H9 (cell line): ENCODE results near the gene CYP2A7. TPM values are rescaled to one million over a fixed set of nuclear protein-coding genes. Genes with fewer than 3 reads are reported as not detected.

Experiments
- DNase-seq: peaks from one replicate; pipeline ENCODE4 v3.0.0-alpha.2; 2017
- H2AFZ ChIP-seq: one replicate; pipeline ENCODE4 v1.6.1; 2013; ENCODE audit warnings: mild to moderate bottlenecking, low read length, control low read depth, moderate library complexity
- H2AK5ac ChIP-seq: 2 replicates; pipeline ENCODE4 v1.6.1; 2013; ENCODE audit warnings: low read length, control low read depth, mixed read lengths; ENCODE audit not compliant: insufficient read length
- H2BK120ac ChIP-seq: one replicate; pipeline ENCODE4 v1.6.1; 2013; ENCODE audit warnings: low read depth, mild to moderate bottlenecking, low read length, control low read depth, inconsistent platforms; ENCODE audit not compliant: poor library complexity, severe bottlenecking
- H2BK12ac ChIP-seq: 2 replicates; pipeline ENCODE4 v1.6.1; 2013; ENCODE audit warnings: low read length, control low read depth, mixed read lengths, low read depth; ENCODE audit not compliant: insufficient read length
- H2BK15ac ChIP-seq: 2 replicates; pipeline ENCODE4 v1.6.1; 2013; ENCODE audit warnings: low read depth, low read length, control low read depth
- H2BK20ac ChIP-seq: one replicate; pipeline ENCODE4 v1.6.1; 2013; ENCODE audit warnings: low read depth, mild to moderate bottlenecking, low read length, control low read depth, inconsistent platforms; ENCODE audit not compliant: poor library complexity, severe bottlenecking
- H2BK5ac ChIP-seq: 2 replicates; pipeline ENCODE4 v1.6.1; 2013; ENCODE audit warnings: low read length, control low read depth, mixed read lengths; ENCODE audit not compliant: insufficient read length
- H3K14ac ChIP-seq: 2 replicates; pipeline ENCODE4 v1.6.1; 2013; ENCODE audit warnings: low read length, control low read depth; ENCODE audit not compliant: insufficient read depth
- H3K18ac ChIP-seq: 2 replicates; pipeline ENCODE4 v1.6.1; 2013; ENCODE audit warnings: low read depth, mild to moderate bottlenecking, mixed read lengths, low read length, control low read depth; ENCODE audit not compliant: insufficient read length
- H3K23ac ChIP-seq: 2 replicates; pipeline ENCODE4 v1.6.1; 2013; ENCODE audit warnings: low read length, control low read depth, mixed read lengths, low read depth; ENCODE audit not compliant: insufficient read length
- H3K23me2 ChIP-seq: 2 replicates; pipeline ENCODE4 v1.6.1; 2013; ENCODE audit warnings: low read depth, mild to moderate bottlenecking, mixed read lengths, low read length, control low read depth; ENCODE audit not compliant: insufficient read length, poor library complexity, severe bottlenecking
- H3K27ac ChIP-seq: 2 replicates; pipeline ENCODE4 v1.5.1; 2013; ENCODE audit warnings: low read length, control low read depth, mixed read lengths, low read depth; ENCODE audit not compliant: insufficient read length
- H3K27me3 ChIP-seq: 2 replicates; pipeline ENCODE4 v1.6.1; 2013; ENCODE audit warnings: low read length, control low read depth, inconsistent platforms; ENCODE audit not compliant: insufficient read depth
- H3K4ac ChIP-seq: 2 replicates; pipeline ENCODE4 v1.6.1; 2013; ENCODE audit warnings: low read depth, mild to moderate bottlenecking, control low read depth, inconsistent platforms, low read length, moderate library complexity
- H3K4me1 ChIP-seq: 2 replicates; pipeline ENCODE4 v1.6.1; 2013; ENCODE audit warnings: low read length, control low read depth, inconsistent platforms; ENCODE audit not compliant: insufficient read depth
- H3K4me2 ChIP-seq: 2 replicates; pipeline ENCODE4 v1.6.1; 2013; ENCODE audit warnings: low read length, control low read depth, mixed read lengths; ENCODE audit not compliant: insufficient read length, insufficient read depth
- H3K56ac ChIP-seq: 2 replicates; pipeline ENCODE4 v1.6.1; 2013; ENCODE audit warnings: low read depth, mild to moderate bottlenecking, mixed read lengths, low read length, control low read depth; ENCODE audit not compliant: insufficient read length
- H3K79me1 ChIP-seq: 2 replicates; pipeline ENCODE4 v1.6.1; 2013; ENCODE audit warnings: low read depth, mild to moderate bottlenecking, moderate library complexity, low read length, control low read depth, inconsistent platforms; ENCODE audit not compliant: insufficient read depth, poor library complexity, severe bottlenecking
- H3K79me2 ChIP-seq: 2 replicates; pipeline ENCODE4 v1.6.1; 2013; ENCODE audit warnings: low read length, control low read depth, inconsistent platforms; ENCODE audit not compliant: insufficient read depth
- H3K9ac ChIP-seq: 2 replicates; pipeline ENCODE4 v1.6.1; 2013; ENCODE audit warnings: low read length, control low read depth, mixed read lengths; ENCODE audit not compliant: insufficient read length; ENCODE audit errors: extremely low read depth
- H3K9me3 ChIP-seq: one replicate; pipeline ENCODE4 v1.6.1; 2013; ENCODE audit warnings: low read depth, low read length, inconsistent platforms; ENCODE audit not compliant: control insufficient read depth
- H3T11ph ChIP-seq: one replicate; pipeline ENCODE4 v1.6.1; 2013; ENCODE audit warnings: mild to moderate bottlenecking, low read length, control low read depth, inconsistent platforms
- H4K20me1 ChIP-seq: one replicate; pipeline ENCODE4 v1.6.1; 2013; ENCODE audit not compliant: control insufficient read depth, insufficient read length, insufficient read depth
- H4K5ac ChIP-seq: 2 replicates; pipeline ENCODE4 v1.6.1; 2013; ENCODE audit warnings: low read depth, mild to moderate bottlenecking, mixed read lengths, low read length, control low read depth; ENCODE audit not compliant: insufficient read length
- H4K8ac ChIP-seq: replicated peaks from 2 replicates; pipeline ENCODE4 v1.6.1; 2013; ENCODE audit warnings: low read length, control low read depth, mixed read lengths, low read depth; ENCODE audit not compliant: insufficient read length
- H4K91ac ChIP-seq: 2 replicates; pipeline ENCODE4 v1.6.1; 2013; ENCODE audit warnings: low read depth, mild to moderate bottlenecking, moderate library complexity, mixed read lengths, low read length, control low read depth; ENCODE audit not compliant: insufficient read length
- H3K27ac Mint-ChIP-seq, 3 experiments: 2 replicates in 2 of 3; 3 replicates in 1 of 3; pipeline ENCODE4 v1.8.0; 2020 to 2021; ENCODE audit warnings: mixed read lengths in 3 of 3, mild to moderate bottlenecking in 1 of 3, moderate library complexity in 1 of 3
- H3K27me3 Mint-ChIP-seq: 2 replicates; pipeline ENCODE4 v1.8.0; 2021; ENCODE audit warnings: low read depth, mild to moderate bottlenecking, moderate library complexity, mixed read lengths
- H3K36me3 Mint-ChIP-seq, 3 experiments: 2 replicates in 2 of 3; 3 replicates in 1 of 3; pipeline ENCODE4 v1.8.0; 2020 to 2021; ENCODE audit warnings: low read depth in 3 of 3, mixed read lengths in 3 of 3; ENCODE audit not compliant: insufficient read depth in 1 of 3
- H3K4me1 Mint-ChIP-seq, 2 experiments: 2 replicates each; pipeline ENCODE4 v1.8.0; 2020; ENCODE audit warnings: mixed read lengths in 2 of 2
- H3K4me3 Mint-ChIP-seq, 2 experiments: 2 replicates in 1 of 2; 3 replicates in 1 of 2; pipeline ENCODE4 v1.8.0; 2020 to 2021; ENCODE audit warnings: mild to moderate bottlenecking in 2 of 2, mixed read lengths in 2 of 2, moderate library complexity in 1 of 2
- H3K9me3 Mint-ChIP-seq, 2 experiments: 2 replicates in 1 of 2; 3 replicates in 1 of 2; pipeline ENCODE4 v1.8.0; 2020; ENCODE audit warnings: mild to moderate bottlenecking in 2 of 2, mixed read lengths in 2 of 2, moderate library complexity in 1 of 2
- WGBS: extraction: QIAGEN DNeasy Blood & Tissue Kit; methylation state at CpG from one replicate; pipeline ENCODE4 v1.1.7; 2013; ENCODE audit warnings: missing lambda C conversion rate, low lambda C conversion rate, mixed read lengths; ENCODE audit not compliant: insufficient read length; ENCODE audit errors: extremely low coverage; 5-methylcytosine and 5-hydroxymethylcytosine counted together
- total RNA-seq: library from RNA; stranded (reverse); gene quantifications from 2 replicates; pipeline ENCODE4 v1.2.1, GENCODE V29; 2021
- TF ChIP-seq, protein P1 (sequence below): fragments of 200-600 bp; sonication (generic); conservative IDR thresholded peaks from 3 replicates; pipeline ENCODE4 v1.8.0; 2021; ENCODE audit warnings: antibody characterized with exemption, mild to moderate bottlenecking

The CYP2A7 gene
- total RNA-seq, 1 experiment from 2014 or later, result not detected

DNA sequence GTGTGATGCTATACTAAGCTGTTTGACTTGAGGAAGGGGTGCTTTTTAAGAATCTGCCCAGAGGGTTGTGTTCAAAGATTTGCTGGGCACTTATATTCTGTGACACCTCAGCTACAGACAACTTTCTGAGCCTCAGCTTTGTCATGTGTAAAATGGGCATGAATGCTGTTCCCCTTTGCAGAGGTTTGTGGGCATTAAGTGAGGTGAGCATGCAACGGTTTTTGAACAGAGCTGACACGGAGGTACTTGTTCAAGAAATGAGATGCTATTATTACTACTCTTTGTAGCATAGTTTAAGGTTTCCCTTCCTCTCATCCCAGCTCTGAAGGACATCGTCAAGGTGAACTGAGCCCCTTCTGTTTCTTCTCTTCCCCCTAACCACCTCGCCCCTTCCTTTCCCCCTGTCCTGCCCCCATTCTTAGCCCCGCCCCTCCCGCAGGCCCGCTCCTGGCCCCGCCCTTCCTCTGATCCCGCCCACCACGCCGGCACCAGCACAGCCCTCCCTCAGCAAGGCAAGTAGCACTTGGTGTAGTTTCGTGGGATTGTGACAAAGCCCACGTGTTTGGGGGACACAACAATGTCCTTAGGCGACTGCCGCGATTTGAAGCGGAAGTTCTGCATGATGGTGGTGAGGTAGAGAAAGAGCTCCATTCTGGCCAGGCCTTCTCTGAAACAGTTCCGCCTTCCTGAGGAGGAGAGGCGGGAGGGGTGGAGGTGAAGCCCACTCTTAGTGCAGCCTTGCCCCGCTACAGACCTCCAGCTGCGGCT lies 26.1 kb upstream of the CYP2A7 start:
- Mint-ChIP-seq H3K27me3 (peaks cover 37% of the 10 kb centered on the region), H3K9me3 (peaks cover 16 to 20% of the 10 kb centered on the region in 2 experiments), H3K27ac (no peak overlapping the region), H3K36me3 (peaks cover 0 to 19% (median 7%) of the 10 kb centered on the region in 3 experiments; a peak in 5 of 7 replicates), H3K4me3 (peak overlapping the region; percentile 32 to 43; a peak in 4 of 5 replicates), H3K4me1 (peaks cover 10 to 12% of the 10 kb centered on the region in 2 experiments)
- Histone ChIP-seq H3K4me1 (no peaks in the 10 kb centered on the region), H2BK20ac (no peak overlapping the region), H3K14ac (no peak overlapping the region), H3K18ac (no peak overlapping the region), H3K23ac (no peak overlapping the region), H4K8ac (no peak overlapping the region), H4K20me1 (no peaks in the 10 kb centered on the region), H4K5ac (no peak overlapping the region), H3K9ac (no peak overlapping the region), H2AFZ (peak overlapping the region; percentile 69), H3K79me2 (no peaks in the 10 kb centered on the region), H2BK12ac (no peak overlapping the region), H2AK5ac (no peak overlapping the region), H3K9me3 (no peaks in the 10 kb centered on the region), H3T11ph (no peak overlapping the region), H3K56ac (no peak overlapping the region), H3K4ac (no peak overlapping the region), H3K4me2 (peak overlapping the region; percentile 40), H2BK5ac (no peak overlapping the region), H4K91ac (no peak overlapping the region), H3K79me1 (no peaks in the 10 kb centered on the region), H3K27ac (no peak overlapping the region), H2BK15ac (no peak overlapping the region), H2BK120ac (no peak overlapping the region), H3K23me2 (peaks cover 2% of the 10 kb centered on the region), H3K27me3 (no peaks in the 10 kb centered on the region)
- DNase-seq, result peak; percentile 68
- TF ChIP-seq, protein P1, sequence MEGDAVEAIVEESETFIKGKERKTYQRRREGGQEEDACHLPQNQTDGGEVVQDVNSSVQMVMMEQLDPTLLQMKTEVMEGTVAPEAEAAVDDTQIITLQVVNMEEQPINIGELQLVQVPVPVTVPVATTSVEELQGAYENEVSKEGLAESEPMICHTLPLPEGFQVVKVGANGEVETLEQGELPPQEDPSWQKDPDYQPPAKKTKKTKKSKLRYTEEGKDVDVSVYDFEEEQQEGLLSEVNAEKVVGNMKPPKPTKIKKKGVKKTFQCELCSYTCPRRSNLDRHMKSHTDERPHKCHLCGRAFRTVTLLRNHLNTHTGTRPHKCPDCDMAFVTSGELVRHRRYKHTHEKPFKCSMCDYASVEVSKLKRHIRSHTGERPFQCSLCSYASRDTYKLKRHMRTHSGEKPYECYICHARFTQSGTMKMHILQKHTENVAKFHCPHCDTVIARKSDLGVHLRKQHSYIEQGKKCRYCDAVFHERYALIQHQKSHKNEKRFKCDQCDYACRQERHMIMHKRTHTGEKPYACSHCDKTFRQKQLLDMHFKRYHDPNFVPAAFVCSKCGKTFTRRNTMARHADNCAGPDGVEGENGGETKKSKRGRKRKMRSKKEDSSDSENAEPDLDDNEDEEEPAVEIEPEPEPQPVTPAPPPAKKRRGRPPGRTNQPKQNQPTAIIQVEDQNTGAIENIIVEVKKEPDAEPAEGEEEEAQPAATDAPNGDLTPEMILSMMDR, result no peak
- no CpG with 5 or more reads among the region's 21 CpGs for WGBS
